ENCODE data around the gene ELFN1. TPM values are rescaled to one million over a fixed set of nuclear protein-coding genes. Genes with fewer than 3 reads are reported as not detected.

Gene ELFN1
- total and polyA plus RNA-seq, 10 of the 15 experiments (the other 5 are each of a cell fraction or from before 2014, with no cell fraction given), result 0.04 TPM; not detected in 9

- TF ChIP-seq, protein P1, sequence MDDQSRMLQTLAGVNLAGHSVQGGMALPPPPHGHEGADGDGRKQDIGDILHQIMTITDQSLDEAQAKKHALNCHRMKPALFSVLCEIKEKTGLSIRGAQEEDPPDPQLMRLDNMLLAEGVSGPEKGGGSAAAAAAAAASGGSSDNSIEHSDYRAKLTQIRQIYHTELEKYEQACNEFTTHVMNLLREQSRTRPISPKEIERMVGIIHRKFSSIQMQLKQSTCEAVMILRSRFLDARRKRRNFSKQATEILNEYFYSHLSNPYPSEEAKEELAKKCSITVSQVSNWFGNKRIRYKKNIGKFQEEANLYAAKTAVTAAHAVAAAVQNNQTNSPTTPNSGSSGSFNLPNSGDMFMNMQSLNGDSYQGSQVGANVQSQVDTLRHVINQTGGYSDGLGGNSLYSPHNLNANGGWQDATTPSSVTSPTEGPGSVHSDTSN (IDR thresholded peaks at IDR 0.05; ENCODE audit: insufficient replicate concordance, low read depth, low read length), result no peak
- TF ChIP-seq TAF1 (IDR thresholded peaks at IDR 0.05; ENCODE audit: borderline replicate concordance, low read depth, low read length) (no peak), TCF7 (IDR thresholded peaks at IDR 0.05; ENCODE audit: borderline replicate concordance) (no peak), ASH2L (IDR thresholded peaks at IDR 0.05; ENCODE audit: borderline replicate concordance, low read depth) (no peak), IRF4 (IDR thresholded peaks at IDR 0.05; ENCODE audit: low read depth, low read length) (no peak), TARDBP (IDR thresholded peaks at IDR 0.05; ENCODE audit: borderline replicate concordance) (no peak)
- TF ChIP-seq, protein P2, sequence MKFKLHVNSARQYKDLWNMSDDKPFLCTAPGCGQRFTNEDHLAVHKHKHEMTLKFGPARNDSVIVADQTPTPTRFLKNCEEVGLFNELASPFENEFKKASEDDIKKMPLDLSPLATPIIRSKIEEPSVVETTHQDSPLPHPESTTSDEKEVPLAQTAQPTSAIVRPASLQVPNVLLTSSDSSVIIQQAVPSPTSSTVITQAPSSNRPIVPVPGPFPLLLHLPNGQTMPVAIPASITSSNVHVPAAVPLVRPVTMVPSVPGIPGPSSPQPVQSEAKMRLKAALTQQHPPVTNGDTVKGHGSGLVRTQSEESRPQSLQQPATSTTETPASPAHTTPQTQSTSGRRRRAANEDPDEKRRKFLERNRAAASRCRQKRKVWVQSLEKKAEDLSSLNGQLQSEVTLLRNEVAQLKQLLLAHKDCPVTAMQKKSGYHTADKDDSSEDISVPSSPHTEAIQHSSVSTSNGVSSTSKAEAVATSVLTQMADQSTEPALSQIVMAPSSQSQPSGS (IDR thresholded peaks at IDR 0.05; ENCODE audit: low read length), result no peak
Observed at GRCh38 chr7:1733908-1734730, 64.0 kb downstream of the ELFN1 start (continued).

DNA sequence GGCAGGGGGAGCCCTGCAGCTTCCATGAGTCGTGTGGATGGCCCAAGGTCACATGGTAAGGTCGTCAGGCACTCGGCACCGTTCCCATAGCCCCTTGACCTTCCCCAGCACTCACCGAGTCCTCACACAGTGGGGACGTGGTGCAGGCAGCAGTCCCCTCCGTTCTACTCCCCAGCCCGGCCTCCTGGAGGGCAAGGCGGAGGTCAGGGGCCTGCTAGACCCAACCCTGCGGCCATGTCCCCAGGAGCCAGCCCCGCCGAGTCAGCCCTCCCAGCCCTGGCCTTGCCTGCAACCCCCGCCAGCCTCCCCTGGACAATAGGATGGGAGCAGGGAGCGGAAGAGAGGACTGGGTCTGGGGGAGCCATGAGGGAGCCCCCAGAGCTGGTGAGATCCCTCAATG, 65.2 kb downstream of the ELFN1 start:
- ChIA-PET POLR2A (no interaction called here), SMC1A (ENCODE audit: uncharacterized antibody, unreplicated experiment) (no interaction called here)
- FAIRE-seq, result no peak
- TF ChIP-seq RBBP5 (conservative IDR thresholded peaks at IDR 0.05) (no peak), HSF1 (IDR thresholded peaks at IDR 0.05; ENCODE audit: low read depth, low read length) (no peak), CTCF (IDR thresholded peaks at IDR 0.05 in 2 of 3, conservative IDR thresholded peaks at IDR 0.05 in 1 of 3; ENCODE audit: control insufficient read depth in 2 of 3, extremely low read depth in 1 of 3, insufficient read depth in 1 of 3, low read depth in 3 of 3, low read length in 3 of 3) (no peak), YY1 (IDR thresholded peaks at IDR 0.05; ENCODE audit: low read depth, low read length) (no peak), CREM (IDR thresholded peaks at IDR 0.05; ENCODE audit: low read depth) (no peak), HDAC2 (IDR thresholded peaks at IDR 0.05) (no peak), KAT2A (conservative IDR thresholded peaks at IDR 0.05; ENCODE audit: control insufficient read depth, low read depth, low read length) (no peak), LARP7 (IDR thresholded peaks at IDR 0.05) (no peak)

More for the DNA sequence above, 65.2 kb downstream of the ELFN1 start:
- Histone ChIP-seq H3K27me3 (replicated peaks in 1 of 2; ENCODE audit: control insufficient read depth in 2 of 2, insufficient read depth in 2 of 2, low read length in 1 of 2) (no peaks in the 10 kb centered on the region; a peak in 2 of 4 replicates), H3K9me3 (replicated peaks; ENCODE audit: control insufficient read depth, insufficient read depth, low read length) (no peaks in the 10 kb centered on the region), H4K20me1 (ENCODE audit: control insufficient read depth, insufficient read depth) (no peaks in the 10 kb centered on the region; the same call in 1 of the 2 replicates), H3K36me3 (ENCODE audit: control insufficient read depth in 2 of 2, insufficient read depth in 2 of 2, low read length in 1 of 2) (no peaks in the 10 kb centered on the region), H2AFZ (ENCODE audit: control insufficient read depth, low read depth, low read length) (no peak overlapping the region), H3K9ac (ENCODE audit: control insufficient read depth, insufficient read depth, low read length) (no peak overlapping the region), H3K4me2 (ENCODE audit: control insufficient read depth, insufficient read depth) (no peak overlapping the region), H3K4me3 (no peak overlapping the region), H3K27ac (ENCODE audit: control insufficient read depth, insufficient read depth) (no peak overlapping the region), H3K79me2 (ENCODE audit: control insufficient read depth, insufficient read depth, low read length) (no peaks in the 10 kb centered on the region), H3K4me1 (ENCODE audit: control insufficient read depth, insufficient read depth, low read length) (no peaks in the 10 kb centered on the region)
- RAD21 ChIA-PET (ENCODE audit: unreplicated experiment), result no interaction called here
- no peak for DNase-seq (ENCODE audit: low read depth, low spot score)
- 68% methylated on average over 14 of the region's 14 CpGs for WGBS (ENCODE audit: insufficient coverage, insufficient replicate concordance, low lambda C conversion rate, missing lambda C conversion rate)
- CTCF ChIA-PET, result no interaction called here
- intact Hi-C loops (cut with micrococcal nuclease; ENCODE audit: unreplicated experiment), result no loop called here
- BruUV-seq (replicated peaks), result no TSS peak
- no peak for ATAC-seq
- in situ Hi-C loops (cut with MboI), result no loop called here

Data from GM12878 (cell line).